ENCODE results near the gene ADIPOR2. TPM values are rescaled to one million over a fixed set of nuclear protein-coding genes. Genes with fewer than 3 reads are reported as not detected.

Gene ADIPOR2
- total and polyA plus RNA-seq, 2 donors (not counting 1 experiment from before 2014, with no cell fraction given) = 9.2 to 35.9 TPM

GRCh38 chr12:1747609-1748008, 56.7 kb downstream of the ADIPOR2 start:
- H2AFZ ChIP-seq (ENCODE audit: insufficient read depth, low read depth, low read length, poor library complexity, severe bottlenecking) = no peak overlapping the region
- 100% methylated on average over 1 of the region's 2 CpGs for WGBS (ENCODE audit: insufficient coverage)
- Mint-ChIP-seq H3K4me3 (no peak overlapping the region), H3K9me3 (ENCODE audit: insufficient read depth) (peaks cover 8% of the 10 kb centered on the region), H3K27me3 (no peaks in the 10 kb centered on the region), H3K4me1 (peaks cover 36% of the 10 kb centered on the region), H3K27ac (no peak overlapping the region)
- peaks cover 3% of the 10 kb centered on the region in 2 experiments for H3K36me3 ChIP-seq (replicated peaks in 1 of 2; ENCODE audit: control extremely low read depth in 1 of 2, control insufficient read depth in 1 of 2, extremely low read depth in 1 of 2, insufficient read depth in 2 of 2, low read length in 1 of 2)
- peaks cover 72% of the 10 kb centered on the region for H3K79me2 ChIP-seq (ENCODE audit: control insufficient read depth, insufficient read depth, low read length)
- no peak overlapping the region for H3K9ac ChIP-seq (ENCODE audit: low read length)
- no peak overlapping the region for H3K4me2 ChIP-seq (replicated peaks; ENCODE audit: low read depth, low read length, poor library complexity, severe bottlenecking)
- H3K27ac ChIP-seq (ENCODE audit: low read length in 2 of 2) = no peak overlapping the region
- TF ChIP-seq CTCF (IDR thresholded peaks at IDR 0.05) (no peak), EZH2 (IDR thresholded peaks at IDR 0.05; ENCODE audit: borderline replicate concordance, insufficient read depth, low read depth, low read length, poor library complexity, severe bottlenecking) (no peak)
- DNase-seq (no peak), ATAC-seq (ENCODE audit: low read depth) (no peak)
- ChIA-PET POLR2A (no interaction called here), CTCF (no interaction called here)
- H3K4me1 ChIP-seq (ENCODE audit: control insufficient read depth in 2 of 2, insufficient read depth in 2 of 2, low read length in 2 of 2) = peaks cover 0 to 9% of the 10 kb centered on the region in 2 donors
- H3K4me3 ChIP-seq (ENCODE audit: control extremely low read depth in 1 of 5, extremely low read depth in 1 of 5, insufficient read depth in 1 of 5, low read depth in 2 of 5, low read length in 4 of 5) = no peak overlapping the region
- H3K9me3 ChIP-seq (ENCODE audit: control extremely low read depth in 1 of 3, control insufficient read depth in 2 of 3, insufficient read depth in 1 of 3, low read length in 2 of 3) = peaks cover 3 to 17% (median 14%) of the 10 kb centered on the region in 3 donors
- peaks cover 31% of the 10 kb centered on the region for H4K20me1 ChIP-seq (ENCODE audit: control insufficient read depth, insufficient read depth, low read length, poor library complexity, severe bottlenecking)
- intact Hi-C loops (cut with micrococcal nuclease) = no loop called here
- H3K27me3 ChIP-seq (replicated peaks in 1 of 4; ENCODE audit: control extremely low read depth in 1 of 4, control insufficient read depth in 3 of 4, insufficient read depth in 4 of 4, low read length in 3 of 4) = no peaks in the 10 kb centered on the region

GRCh38 chr12:1749019-1749418, 58.1 kb downstream of the ADIPOR2 start:
- peaks cover 3 to 14% (median 12%) of the 10 kb centered on the region in 3 donors for H3K9me3 ChIP-seq (ENCODE audit: control extremely low read depth in 1 of 3, control insufficient read depth in 2 of 3, insufficient read depth in 1 of 3, low read length in 2 of 3)
- DNase-seq (no peak), ATAC-seq (ENCODE audit: low read depth) (no peak)
- Mint-ChIP-seq H3K4me1 (peaks cover 37% of the 10 kb centered on the region), H3K4me3 (no peak overlapping the region), H3K27ac (no peak overlapping the region), H3K9me3 (ENCODE audit: insufficient read depth) (peaks cover 8% of the 10 kb centered on the region), H3K27me3 (no peaks in the 10 kb centered on the region)
- no peak overlapping the region for H3K9ac ChIP-seq (ENCODE audit: low read length)
- TF ChIP-seq CTCF (IDR thresholded peaks at IDR 0.05) (no peak), EZH2 (IDR thresholded peaks at IDR 0.05; ENCODE audit: borderline replicate concordance, insufficient read depth, low read depth, low read length, poor library complexity, severe bottlenecking) (no peak)
- ChIA-PET POLR2A (no interaction called here), CTCF (no interaction called here)
- peaks cover 72% of the 10 kb centered on the region for H3K79me2 ChIP-seq (ENCODE audit: control insufficient read depth, insufficient read depth, low read length)
- no peak overlapping the region for H3K4me2 ChIP-seq (replicated peaks; ENCODE audit: low read depth, low read length, poor library complexity, severe bottlenecking)
- H3K4me3 ChIP-seq (ENCODE audit: control extremely low read depth in 1 of 5, extremely low read depth in 1 of 5, insufficient read depth in 1 of 5, low read depth in 2 of 5, low read length in 4 of 5) = no peak overlapping the region
- no peak overlapping the region for H2AFZ ChIP-seq (ENCODE audit: insufficient read depth, low read depth, low read length, poor library complexity, severe bottlenecking)
- no CpG with 5 or more reads among the region's 5 CpGs for WGBS (ENCODE audit: insufficient coverage)
- peaks cover 0 to 9% of the 10 kb centered on the region in 2 donors for H3K4me1 ChIP-seq (ENCODE audit: control insufficient read depth in 2 of 2, insufficient read depth in 2 of 2, low read length in 2 of 2)
- peaks cover 3% of the 10 kb centered on the region in 2 experiments for H3K36me3 ChIP-seq (replicated peaks in 1 of 2; ENCODE audit: control extremely low read depth in 1 of 2, control insufficient read depth in 1 of 2, extremely low read depth in 1 of 2, insufficient read depth in 2 of 2, low read length in 1 of 2)
- intact Hi-C loops (cut with micrococcal nuclease) = no loop called here
- no peak overlapping the region for H3K27ac ChIP-seq (ENCODE audit: low read length in 2 of 2)
- no peaks in the 10 kb centered on the region for H3K27me3 ChIP-seq (replicated peaks in 1 of 4; ENCODE audit: control extremely low read depth in 1 of 4, control insufficient read depth in 3 of 4, insufficient read depth in 4 of 4, low read length in 3 of 4)
- H4K20me1 ChIP-seq (ENCODE audit: control insufficient read depth, insufficient read depth, low read length, poor library complexity, severe bottlenecking) = peaks cover 22% of the 10 kb centered on the region

Data from B cell (primary cell).